ENCODE measurements around the gene COL4A1. TPM values are rescaled to one million over a fixed set of nuclear protein-coding genes. Genes with fewer than 3 reads are reported as not detected.

The COL4A1 gene
- total RNA-seq, 1 donor from 2014 or later: 105 TPM

DNA sequence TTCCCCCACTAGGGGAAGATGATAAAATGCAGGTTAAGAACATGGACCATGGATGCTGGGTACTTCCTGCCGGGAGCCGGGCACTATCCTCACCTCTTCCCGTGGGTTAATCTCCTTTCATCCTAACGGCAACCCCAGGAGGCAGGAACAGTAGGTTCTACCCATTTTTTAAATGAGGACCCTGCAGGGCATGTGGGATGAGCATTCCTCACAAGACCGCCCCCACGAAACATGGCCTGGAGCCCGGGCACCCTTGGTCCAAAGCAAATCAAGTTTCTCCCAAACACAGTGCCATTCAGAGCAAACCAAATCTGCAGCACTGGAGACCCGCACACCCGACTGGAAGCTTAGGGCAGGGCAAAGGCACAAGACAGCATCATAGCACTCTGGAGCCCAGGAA lies 35.5 kb upstream of the COL4A1 start:
- Histone ChIP-seq H3K9ac (no peak overlapping the region), H3K27ac (no peak overlapping the region), H3K9me3 (ENCODE audit: low read depth) (no peaks in the 10 kb centered on the region), H2AFZ (replicated peaks) (no peak overlapping the region), H3K4me1 (peaks cover 44% of the 10 kb centered on the region), H3K79me2 (ENCODE audit: low read depth) (peaks cover 47% of the 10 kb centered on the region), H3F3A (ENCODE audit: low read depth) (peaks cover 20% of the 10 kb centered on the region), H3K4me3 (no peak overlapping the region), H4K20me1 (ENCODE audit: low read depth) (peaks cover 58% of the 10 kb centered on the region), H3K4me2 (no peak overlapping the region), H3K36me3 (no peaks in the 10 kb centered on the region), H3K27me3 (no peaks in the 10 kb centered on the region)
- Mint-ChIP-seq H3K4me3 (no peak overlapping the region), H3K36me3 (peaks cover 30% of the 10 kb centered on the region), H3K27ac (no peak overlapping the region), H3K4me1 (peaks cover 40% of the 10 kb centered on the region), H3K27me3 (ENCODE audit: insufficient read depth, low read depth) (peaks cover 3% of the 10 kb centered on the region), H3K9me3 (peaks cover 12% of the 10 kb centered on the region)
- TF ChIP-seq, protein P1, sequence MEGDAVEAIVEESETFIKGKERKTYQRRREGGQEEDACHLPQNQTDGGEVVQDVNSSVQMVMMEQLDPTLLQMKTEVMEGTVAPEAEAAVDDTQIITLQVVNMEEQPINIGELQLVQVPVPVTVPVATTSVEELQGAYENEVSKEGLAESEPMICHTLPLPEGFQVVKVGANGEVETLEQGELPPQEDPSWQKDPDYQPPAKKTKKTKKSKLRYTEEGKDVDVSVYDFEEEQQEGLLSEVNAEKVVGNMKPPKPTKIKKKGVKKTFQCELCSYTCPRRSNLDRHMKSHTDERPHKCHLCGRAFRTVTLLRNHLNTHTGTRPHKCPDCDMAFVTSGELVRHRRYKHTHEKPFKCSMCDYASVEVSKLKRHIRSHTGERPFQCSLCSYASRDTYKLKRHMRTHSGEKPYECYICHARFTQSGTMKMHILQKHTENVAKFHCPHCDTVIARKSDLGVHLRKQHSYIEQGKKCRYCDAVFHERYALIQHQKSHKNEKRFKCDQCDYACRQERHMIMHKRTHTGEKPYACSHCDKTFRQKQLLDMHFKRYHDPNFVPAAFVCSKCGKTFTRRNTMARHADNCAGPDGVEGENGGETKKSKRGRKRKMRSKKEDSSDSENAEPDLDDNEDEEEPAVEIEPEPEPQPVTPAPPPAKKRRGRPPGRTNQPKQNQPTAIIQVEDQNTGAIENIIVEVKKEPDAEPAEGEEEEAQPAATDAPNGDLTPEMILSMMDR (IDR thresholded peaks at IDR 0.05): no peak
- no peak for TF ChIP-seq EZH2 (IDR thresholded peaks at IDR 0.05)
- TF ChIP-seq EZH2phosphoT487 (IDR thresholded peaks at IDR 0.05): no peak
- DNase-seq (ENCODE audit: low spot score): no peak

DNA sequence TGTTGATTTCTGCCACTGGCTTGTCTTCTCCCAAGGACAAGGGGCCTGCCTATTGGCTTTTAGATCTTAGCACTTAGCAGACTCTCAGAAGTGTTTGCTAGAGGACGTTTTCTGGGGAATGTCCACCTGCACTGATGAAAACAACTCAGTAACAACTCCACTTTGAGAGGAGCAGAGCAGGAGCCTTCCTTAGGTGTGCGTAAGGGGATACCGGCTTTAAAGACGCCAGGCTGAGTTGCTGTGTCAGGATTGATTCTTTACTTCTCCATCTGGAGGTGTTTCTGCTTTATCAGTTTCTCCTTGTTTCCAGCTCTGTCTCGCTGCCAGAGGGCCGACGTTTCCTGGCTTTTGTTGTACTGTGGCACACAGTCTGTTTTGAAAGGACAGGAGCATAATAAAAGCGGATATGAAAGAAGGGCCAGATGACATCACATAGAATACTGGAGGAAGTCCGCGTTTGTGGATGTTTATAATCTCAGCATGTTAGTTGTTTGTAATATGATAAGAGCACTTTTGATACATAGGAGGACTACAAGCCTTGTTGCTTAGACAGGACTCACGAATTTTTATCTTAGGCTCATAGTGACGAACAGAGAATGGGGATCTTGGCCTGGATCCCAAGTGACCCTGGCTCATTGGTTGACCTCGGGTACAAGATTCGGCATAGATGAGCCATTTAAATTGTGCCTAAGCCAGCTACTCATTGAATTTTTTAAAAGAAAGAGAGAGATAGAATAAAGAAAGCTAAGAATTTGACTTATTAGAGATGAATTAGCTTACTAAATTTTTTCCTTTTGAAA lies 34.7 kb upstream of the COL4A1 start:
- Mint-ChIP-seq H3K36me3 (peaks cover 30% of the 10 kb centered on the region), H3K4me3 (no peak overlapping the region), H3K4me1 (peaks cover 47% of the 10 kb centered on the region)

DNA sequence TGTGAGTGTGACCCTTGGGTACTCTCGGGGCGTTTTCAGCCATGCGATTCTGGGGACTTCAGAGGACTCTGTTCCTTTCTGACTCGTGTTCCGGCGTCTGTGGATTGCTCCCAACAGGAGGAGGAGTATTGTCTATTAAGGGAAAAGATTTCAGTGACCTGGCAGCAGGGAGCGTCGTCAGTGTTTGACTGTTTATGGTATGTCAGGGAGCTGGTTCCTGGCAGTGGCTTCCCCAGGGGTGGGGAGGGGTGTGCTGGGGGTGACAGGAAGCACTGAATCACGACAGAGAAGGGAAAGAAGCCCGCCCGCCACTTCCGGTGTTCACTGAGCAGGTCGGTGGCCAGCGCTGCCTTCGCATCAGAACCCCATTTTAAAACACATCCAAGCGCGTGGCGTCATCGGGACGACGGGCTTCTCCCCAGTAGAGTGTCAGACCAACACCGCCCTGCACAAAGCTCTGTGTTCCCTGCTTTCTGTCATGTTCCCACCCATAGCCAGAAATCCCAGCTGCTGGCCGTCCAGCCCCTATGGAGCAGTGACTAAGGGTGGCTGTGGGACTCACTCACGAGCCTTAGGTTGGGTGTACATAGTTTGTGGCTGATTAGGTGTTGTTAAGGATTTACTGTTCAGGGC lies 34.0 kb upstream of the COL4A1 start:
- Mint-ChIP-seq H3K4me3 (no peak overlapping the region), H3K27me3 (ENCODE audit: insufficient read depth, low read depth) (peaks cover 3% of the 10 kb centered on the region), H3K4me1 (peaks cover 50% of the 10 kb centered on the region), H3K36me3 (peaks cover 32% of the 10 kb centered on the region), H3K27ac (no peak overlapping the region), H3K9me3 (peaks cover 12% of the 10 kb centered on the region)
- no peaks in the 10 kb centered on the region for H3K9me3 ChIP-seq (ENCODE audit: low read depth)
- no peak overlapping the region for H3K27ac ChIP-seq
- no peak for TF ChIP-seq EZH2phosphoT487 (IDR thresholded peaks at IDR 0.05)
- TF ChIP-seq, protein P1 (IDR thresholded peaks at IDR 0.05): no peak
- no peak for TF ChIP-seq EZH2 (IDR thresholded peaks at IDR 0.05)
- no peak overlapping the region for H3K4me3 ChIP-seq
- H3K79me2 ChIP-seq (ENCODE audit: low read depth): peaks cover 60% of the 10 kb centered on the region
- no peaks in the 10 kb centered on the region for H3K27me3 ChIP-seq
- H3K4me2 ChIP-seq: no peak overlapping the region
- no peaks in the 10 kb centered on the region for H3K36me3 ChIP-seq
- no peak overlapping the region for H2AFZ ChIP-seq (replicated peaks)
- no peak for DNase-seq (ENCODE audit: low spot score)
- peaks cover 27% of the 10 kb centered on the region for H3F3A ChIP-seq (ENCODE audit: low read depth)
- peaks cover 57% of the 10 kb centered on the region for H3K4me1 ChIP-seq
- no peak overlapping the region for H3K9ac ChIP-seq
- H4K20me1 ChIP-seq (ENCODE audit: low read depth): peaks cover 66% of the 10 kb centered on the region

More for the DNA sequence above, 34.7 kb upstream of the COL4A1 start:
- Histone ChIP-seq H3F3A (ENCODE audit: low read depth) (peaks cover 27% of the 10 kb centered on the region), H2AFZ (replicated peaks) (no peak overlapping the region), H3K9ac (no peak overlapping the region), H3K79me2 (ENCODE audit: low read depth) (peaks cover 55% of the 10 kb centered on the region), H3K27ac (no peak overlapping the region), H3K36me3 (no peaks in the 10 kb centered on the region), H3K4me3 (no peak overlapping the region), H3K4me1 (peaks cover 52% of the 10 kb centered on the region), H3K27me3 (no peaks in the 10 kb centered on the region), H3K9me3 (ENCODE audit: low read depth) (no peaks in the 10 kb centered on the region), H4K20me1 (ENCODE audit: low read depth) (peaks cover 60% of the 10 kb centered on the region), H3K4me2 (no peak overlapping the region)
- H3K27me3 Mint-ChIP-seq (ENCODE audit: insufficient read depth, low read depth): peaks cover 3% of the 10 kb centered on the region
- peaks cover 12% of the 10 kb centered on the region for H3K9me3 Mint-ChIP-seq
- TF ChIP-seq EZH2 (IDR thresholded peaks at IDR 0.05) (no peak), EZH2phosphoT487 (IDR thresholded peaks at IDR 0.05) (no peak)
- TF ChIP-seq, protein P1 (IDR thresholded peaks at IDR 0.05): no peak
- H3K27ac Mint-ChIP-seq: no peak overlapping the region
- DNase-seq (ENCODE audit: low spot score): no peak

Data from neural progenitor cell (in vitro differentiated cells).